ENCODE measurements around the gene DEPP1.

The DEPP1 gene

GRCh38 chr10:44993226-44993921 lies 14.8 kb upstream of the DEPP1 start:
- FAIRE-seq: no peak

- FAIRE-seq: no peak
Observed at GRCh38 chr10:44992732-44993225, 14.2 kb upstream of the DEPP1 start.

DNA sequence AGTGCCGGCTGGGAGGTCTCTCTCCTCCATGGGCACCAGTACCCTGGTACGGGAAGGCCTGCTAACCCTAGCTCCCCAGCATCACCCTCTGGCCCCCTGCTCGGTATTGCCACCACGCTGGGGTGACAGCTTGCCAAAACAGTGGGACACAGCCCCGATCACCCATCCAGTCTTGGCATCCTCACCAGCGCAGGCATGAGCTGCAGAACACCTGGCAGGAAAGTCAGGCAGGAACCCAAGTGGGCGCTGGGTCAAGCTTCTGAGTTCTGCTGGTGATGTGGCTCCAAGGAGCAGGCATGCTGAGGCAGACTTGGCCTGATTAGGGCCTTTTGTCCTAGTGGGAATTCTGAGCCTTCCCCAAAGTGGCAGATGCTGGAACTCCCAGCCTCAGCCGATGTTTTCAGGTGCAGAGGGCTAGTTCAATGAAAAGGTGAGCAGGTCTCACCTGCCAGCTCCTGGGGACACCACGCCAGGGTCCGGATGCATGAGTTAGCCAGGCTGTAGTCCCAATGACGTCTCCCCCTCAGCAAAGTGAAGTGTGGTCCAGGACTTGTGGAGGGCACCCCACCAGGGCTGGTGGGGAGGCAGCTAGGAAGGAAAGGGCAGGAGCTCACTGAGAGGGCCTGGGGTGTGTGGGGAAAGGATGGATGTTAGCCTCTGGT lies 13.6 kb upstream of the DEPP1 start:
- FAIRE-seq: no peak

DNA sequence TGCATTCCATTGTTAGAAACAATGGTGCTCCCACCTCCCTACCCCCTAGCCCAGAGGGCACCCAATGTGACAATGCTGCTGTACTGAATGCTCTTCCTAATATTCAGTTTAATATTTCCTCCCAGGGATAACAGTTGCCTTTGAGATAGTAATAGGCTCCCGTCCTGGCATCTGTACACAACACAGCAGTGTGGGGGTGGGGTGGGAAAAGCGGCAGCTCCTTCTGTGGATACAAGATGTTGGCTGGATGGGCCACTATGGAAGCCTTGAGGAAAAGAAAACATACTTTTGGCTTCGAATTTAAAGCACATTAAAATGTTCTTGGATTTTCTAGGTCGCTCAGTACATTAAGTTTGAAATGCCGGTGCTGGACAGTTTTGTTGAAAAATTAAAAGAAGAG lies 13.0 kb upstream of the DEPP1 start:
- no peak for FAIRE-seq

DNA sequence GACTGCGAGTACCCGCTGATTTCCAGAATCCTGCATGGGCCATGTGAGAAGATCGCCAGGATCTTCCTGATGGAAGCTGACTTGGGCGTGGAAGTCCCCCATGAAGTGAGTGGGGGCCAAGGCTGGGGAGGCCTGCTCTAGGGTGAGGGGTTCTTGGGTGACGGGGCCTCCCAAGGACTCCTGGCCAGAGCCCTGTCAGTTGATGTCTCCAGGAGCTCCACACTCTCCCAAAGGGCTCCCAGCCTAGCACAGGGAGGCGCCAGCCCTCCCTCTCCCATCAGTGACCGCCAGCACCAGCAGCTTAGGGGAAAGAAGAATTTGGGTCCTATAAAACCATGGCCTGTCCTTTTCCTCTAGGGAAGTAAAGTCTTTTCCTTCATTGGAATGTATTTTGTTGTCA lies 12.4 kb upstream of the DEPP1 start:
- FAIRE-seq: no peak

GRCh38 chr10:44990302-44990655 lies 11.7 kb upstream of the DEPP1 start:
- no peak for FAIRE-seq

- no peak for FAIRE-seq
Observed at GRCh38 chr10:44989597-44990301, 11.1 kb upstream of the DEPP1 start.

DNA sequence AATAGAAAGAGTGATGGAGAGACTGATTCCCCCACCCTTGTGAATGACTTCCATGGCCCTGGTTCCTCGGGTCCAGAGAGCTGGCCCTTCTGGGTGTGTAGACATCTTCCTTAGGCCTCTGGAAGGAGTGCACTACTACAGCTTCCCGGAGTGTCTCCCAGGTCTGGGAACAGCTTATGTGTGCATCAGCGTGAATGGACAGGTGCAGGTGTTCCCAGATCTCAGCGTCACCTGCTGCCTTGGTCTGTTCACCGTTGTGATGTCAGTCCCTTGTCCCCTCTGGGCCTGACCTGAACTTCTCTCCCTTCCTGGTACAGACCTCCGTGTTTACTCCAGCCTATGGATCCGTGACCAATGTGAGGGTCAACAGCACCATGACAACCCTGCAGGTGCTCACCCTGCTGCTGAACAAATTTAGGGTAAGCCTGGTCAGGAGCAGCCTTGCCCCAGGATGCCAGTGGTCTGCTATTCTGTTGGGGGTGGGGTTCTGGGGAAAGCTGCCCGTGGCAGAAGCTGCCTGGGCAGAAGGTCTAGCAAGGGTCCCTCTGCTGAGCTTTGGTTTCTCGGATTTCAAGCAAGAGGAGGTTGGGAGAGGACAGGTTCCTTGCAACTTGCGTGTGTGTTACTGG lies 10.5 kb upstream of the DEPP1 start:
- no peak for FAIRE-seq

GRCh38 chr10:44986670-44987069 lies 8.1 kb upstream of the DEPP1 start:
- FAIRE-seq: no peak

- FAIRE-seq: no peak
Observed at GRCh38 chr10:44986179-44986578, 7.6 kb upstream of the DEPP1 start.

GRCh38 chr10:44985175-44985681 lies 6.6 kb upstream of the DEPP1 start:
- FAIRE-seq: no peak

GRCh38 chr10:44984671-44985101 lies 6.1 kb upstream of the DEPP1 start:
- FAIRE-seq: no peak

- FAIRE-seq: no peak
Observed at GRCh38 chr10:44983895-44984278, 5.3 kb upstream of the DEPP1 start.

DNA sequence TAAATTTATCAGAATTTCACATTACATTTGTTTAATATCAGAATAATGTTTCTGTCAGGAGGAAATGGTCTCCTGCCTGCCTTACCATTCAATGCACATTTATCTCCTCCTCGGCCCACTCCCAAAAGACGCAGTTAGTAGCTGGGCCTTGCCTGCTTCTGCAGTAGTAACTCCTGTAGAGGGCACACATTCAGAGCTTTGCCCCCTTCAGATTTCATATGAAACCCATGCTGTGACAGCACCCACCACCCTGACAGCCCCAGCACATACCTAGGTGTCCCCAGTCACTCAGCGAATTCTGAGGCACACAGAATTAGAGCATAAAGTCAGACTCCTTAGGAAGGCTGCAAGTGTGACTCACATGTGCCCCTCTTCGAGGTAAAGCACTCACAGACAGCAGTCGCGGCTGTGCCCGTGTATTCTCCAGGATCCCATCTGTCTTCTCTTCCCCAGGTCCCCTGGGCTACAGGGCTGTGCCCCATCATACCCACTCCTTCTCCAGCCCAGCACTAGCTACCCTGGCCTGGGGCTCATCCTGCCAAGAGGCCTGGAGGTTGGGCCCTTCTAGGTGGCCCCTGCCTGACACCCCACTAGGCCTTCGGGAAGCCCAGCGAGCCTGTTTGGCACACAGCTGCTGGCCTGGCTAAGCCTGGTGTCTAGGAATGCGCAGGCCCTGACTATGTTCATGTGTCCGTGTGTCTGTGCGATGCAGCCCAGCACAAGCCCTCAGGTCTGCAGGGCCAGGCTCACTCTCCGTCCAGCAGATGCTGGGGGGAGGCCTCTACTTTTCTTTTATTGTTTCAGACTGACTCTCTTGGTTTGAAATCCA lies 4.7 kb upstream of the DEPP1 start:
- FAIRE-seq: no peak

DNA sequence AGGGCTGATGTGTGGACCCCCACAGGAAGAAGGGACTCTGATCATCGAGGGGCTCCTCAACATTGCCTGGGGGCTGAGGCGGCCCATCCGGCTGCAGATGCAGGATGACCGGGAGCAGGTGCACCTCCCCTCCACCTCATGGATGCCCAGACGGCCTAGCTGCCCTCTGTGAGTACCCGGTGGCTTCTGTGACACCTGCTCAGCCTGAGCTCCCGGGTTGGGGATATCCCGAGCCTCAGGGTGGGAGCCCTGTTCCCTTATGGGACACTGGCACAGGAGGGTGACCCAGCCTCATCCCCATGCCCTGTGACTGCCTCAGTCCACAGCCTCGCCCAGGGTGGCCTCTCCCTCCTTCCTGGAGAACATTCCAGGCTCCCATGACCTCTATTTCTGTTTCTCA lies 3.9 kb upstream of the DEPP1 start:
- FAIRE-seq: no peak

DNA sequence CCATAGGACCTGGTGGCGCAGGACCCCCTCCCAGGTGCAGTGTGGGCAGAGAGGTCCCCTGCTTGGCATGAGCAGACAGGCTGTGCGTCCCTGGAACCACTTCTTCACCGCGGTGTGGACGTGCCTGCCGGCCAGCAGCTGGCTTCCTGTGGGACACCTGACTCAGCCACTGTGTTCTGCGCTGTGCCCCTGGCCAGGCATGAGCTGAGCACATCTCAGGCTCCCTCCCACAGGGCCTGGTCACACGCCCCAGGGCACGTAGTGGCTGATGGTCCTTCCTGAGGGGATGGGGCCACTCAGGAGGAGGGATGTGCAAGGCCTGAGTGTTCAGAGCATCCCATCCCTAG lies 3.5 kb upstream of the DEPP1 start:
- no peak for FAIRE-seq

DNA sequence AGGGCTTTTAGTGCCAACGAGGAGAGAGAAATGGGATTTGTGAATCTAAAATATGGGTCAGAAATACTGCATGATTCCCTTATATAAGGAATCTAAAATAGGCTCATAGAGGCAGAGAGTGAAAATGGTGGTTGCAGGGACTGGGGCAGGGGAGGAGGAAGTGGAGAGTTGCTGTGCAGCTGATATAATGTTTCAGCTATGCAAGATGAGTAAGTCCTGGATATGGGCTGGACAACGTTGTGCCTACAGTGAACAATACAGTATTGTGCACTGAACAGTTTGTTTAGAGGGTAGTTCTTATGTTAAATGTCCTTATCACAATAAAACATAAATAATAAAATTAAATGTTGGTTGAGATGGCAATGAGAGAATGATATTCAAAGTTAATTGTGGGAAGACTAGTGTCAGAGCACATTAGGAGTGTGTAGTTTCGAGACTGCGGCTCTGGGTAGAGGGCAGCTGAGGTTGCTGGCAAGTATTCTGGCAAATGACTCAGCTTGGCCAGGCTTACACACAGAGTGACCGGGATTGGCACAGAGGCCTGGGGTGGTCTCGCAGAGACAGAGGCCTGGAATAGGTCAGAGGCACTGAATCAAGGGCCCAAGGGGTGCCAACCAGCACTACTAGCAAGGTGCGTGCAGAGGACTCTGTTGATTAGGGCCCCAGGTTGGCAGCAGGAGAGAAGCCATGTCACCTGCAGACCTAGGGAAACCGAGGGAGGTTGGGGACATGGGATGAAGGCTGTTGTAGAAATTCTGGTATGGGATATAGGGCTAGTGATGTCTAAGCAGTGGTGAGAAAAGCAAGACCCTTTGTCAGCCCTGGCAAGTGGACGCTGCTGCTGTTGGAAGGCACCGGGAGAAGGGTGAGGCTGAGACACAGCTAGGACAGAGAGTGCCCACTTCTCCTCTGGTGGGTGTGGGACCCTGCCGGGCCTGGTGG lies 2.8 kb upstream of the DEPP1 start:
- no peak for FAIRE-seq

GRCh38 chr10:44980309-44981171 lies 1.9 kb upstream of the DEPP1 start:
- no peak for FAIRE-seq

DNA sequence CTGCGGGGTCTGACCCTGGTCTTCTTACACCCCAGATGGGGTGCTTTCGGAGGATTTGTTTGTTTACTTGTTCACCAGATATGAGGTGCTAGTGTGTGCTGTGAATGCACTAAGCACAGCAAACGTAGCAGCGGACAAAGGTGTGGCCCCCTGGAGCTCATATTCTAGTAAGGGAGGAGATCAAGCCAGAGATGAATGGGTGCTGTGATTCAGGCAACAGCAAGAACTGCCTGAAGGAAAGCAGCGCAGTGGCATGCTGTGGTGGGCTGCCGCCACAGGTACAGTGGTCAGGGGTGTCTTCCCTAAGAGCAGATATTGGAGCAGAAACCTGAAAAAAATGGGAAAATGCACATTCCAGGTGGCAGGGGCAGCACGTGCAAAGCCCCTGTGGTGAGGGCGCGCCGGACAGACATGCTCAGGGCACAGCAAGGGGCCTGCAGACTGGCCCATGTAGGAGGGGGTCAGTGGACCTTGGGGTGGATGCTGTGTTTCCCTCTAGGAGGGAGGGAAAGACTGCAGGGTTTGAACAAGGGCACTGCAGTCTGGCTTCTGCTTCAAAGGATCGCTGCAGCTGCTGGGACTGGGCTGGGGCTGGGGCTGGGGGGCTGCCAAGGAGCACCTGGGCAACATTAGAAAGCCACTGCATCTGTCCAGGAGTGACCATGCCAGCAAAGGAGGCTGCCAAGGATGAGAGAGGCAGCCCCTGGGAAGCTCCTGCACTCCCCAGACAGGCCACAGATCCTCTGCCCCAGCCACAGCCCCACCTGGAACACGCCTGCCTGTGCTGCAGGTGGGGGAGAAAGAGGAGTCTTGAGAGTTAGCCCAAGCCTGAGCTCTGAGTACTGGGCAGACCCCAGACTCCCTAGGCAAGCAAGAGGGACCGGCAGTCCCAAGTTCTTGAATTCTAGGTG lies 927 bp upstream of the DEPP1 start:
- FAIRE-seq: no peak
